Measurements from ENCODE around the gene DPP6.

DPP6 gene

GRCh38 chr7:154475864-154476263, 423.7 kb downstream of the DPP6 start:
- no peak for DNase-seq

DNA sequence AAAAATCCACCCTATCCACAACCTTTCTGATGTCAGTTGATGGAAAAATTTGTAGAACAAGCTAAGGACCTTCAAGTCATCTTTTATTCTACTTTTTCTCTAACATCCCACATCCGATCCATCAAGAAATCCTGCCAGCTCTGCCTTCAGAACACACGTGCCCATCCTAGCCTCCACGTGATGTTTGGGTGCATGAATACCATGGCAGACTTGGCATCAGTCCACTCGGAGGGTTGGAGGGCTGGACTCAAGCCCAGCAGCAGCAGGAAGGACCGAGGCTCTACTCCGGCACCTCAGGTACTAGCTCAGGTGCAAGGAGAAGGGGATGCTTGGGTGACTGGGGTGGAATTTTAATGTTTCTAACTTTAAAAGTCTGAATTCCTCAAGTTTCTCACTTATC, 428.6 kb downstream of the DPP6 start:
- DNase-seq, result no peak

- no peak for DNase-seq
These were observed 430.7 kb downstream of the DPP6 start for GRCh38 chr7:154482863-154483262.

GRCh38 chr7:154484406-154484805, 432.2 kb downstream of the DPP6 start:
- DNase-seq, result no peak

- DNase-seq, result no peak
These were observed 432.7 kb downstream of the DPP6 start for GRCh38 chr7:154484943-154485342.

DNA sequence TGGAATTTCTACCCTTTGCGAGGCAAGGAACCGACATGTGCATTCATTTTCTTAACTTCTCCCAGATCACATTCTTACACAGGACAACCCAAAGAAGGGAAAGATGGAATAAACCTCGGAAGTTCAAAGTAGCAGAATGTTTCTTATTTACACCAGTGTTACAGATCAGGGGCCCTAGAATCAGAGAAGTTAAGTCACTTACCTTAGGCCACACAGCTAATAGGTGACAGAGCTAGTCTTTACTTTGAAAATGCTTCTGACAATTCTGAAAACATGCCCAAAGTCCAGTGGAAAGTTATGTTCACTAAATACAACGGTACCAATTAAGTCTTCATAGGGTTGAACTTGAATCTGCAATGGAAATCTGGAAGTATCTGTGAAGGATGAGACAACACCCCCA, 437.7 kb downstream of the DPP6 start:
- no peak for DNase-seq

GRCh38 chr7:154493594-154493993, 441.4 kb downstream of the DPP6 start:
- no peak for DNase-seq

DNA sequence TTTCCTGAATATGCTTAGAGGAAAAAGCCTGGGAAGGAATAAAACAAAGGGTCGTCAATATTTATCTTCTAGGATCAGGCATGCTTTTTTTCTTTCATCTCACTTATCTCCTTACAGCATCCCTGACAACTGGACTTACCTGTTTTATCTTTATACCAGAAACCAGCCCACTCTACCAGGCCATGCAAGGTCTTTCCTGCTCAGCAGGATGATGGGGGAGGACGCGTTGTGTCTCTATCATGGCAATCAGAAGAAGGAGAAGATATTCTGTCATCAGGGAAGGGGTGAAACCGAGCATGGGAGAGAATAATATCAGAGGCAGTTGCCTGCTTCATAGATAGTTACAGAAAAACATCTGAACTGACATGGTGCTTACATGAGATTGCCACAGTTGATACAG, 445.6 kb downstream of the DPP6 start:
- DNase-seq, result no peak

GRCh38 chr7:154503962-154504550, 451.9 kb downstream of the DPP6 start:
- DNase-seq, result peak in 1 of 2 donors; percentile 9

DNA sequence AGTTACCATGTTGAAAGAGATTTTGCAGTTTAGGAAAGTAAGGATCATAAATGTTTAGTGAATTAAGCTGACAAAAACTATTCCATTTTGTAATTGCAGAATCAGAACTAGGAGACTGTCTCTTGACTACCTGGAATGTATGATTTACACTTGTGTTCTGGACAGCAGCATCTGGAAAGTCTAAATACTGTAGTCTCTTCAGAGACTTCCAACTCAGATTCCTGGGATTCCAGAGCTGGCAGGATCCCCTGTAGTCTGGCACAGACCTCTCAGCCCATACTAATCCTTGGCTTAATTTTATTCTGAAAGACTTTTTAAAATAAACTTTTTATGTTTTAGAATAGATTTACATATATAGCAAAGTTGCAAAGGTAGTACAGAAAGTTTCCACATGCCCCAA, 452.7 kb downstream of the DPP6 start:
- no peak for DNase-seq

DNA sequence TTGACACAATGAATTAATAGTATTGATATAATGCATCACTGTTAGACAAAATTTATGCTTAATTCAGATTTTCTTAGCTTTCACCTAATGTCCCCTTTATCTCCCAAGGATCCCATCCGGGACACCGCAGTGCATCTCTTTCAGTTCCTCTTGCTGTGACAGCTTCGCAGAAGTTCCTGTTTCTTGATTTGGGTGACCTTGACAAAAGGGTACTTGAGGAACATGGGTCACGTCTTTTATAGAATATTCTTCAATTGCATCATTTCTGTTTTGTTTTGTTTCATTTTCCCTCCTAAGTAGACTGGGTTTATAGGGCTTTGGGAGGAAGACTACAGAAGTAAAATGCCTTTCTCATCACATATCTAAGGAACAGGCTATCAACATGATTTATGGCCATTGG, 453.2 kb downstream of the DPP6 start:
- no peak for DNase-seq

GRCh38 chr7:154509192-154509591, 457.0 kb downstream of the DPP6 start:
- DNase-seq, result no peak

DNA sequence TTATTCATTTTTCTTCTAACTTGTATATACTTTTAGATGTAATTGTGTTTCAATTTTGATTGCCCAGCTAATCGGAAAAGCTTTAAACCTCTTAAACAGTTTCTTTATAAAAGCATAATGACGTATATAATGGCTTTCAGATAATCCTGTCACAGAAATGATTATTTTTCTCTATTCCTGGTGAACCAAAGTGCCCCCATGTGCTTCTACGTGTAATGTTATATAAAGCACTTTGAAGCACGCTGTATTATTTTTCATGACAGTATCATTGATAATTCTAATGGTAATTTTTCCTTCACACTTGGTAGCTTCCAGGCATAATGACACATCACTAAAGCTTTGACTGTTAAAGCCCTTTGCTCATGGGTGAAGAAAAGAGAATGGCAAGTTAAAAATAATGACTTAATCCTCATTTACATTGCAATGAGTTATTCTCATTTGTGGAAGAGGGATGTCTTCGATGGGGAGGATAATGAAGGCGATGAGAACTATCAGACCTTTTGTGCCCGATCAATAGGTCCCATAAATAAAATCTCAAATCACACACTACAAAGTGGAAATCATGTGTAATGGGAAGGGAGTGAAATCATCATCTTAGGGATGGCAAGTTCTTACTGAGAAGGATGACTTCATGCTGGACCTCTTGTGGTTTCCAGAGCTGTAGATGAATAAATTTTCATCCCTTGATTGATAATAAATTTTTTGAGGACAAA, 460.1 kb downstream of the DPP6 start:
- DNase-seq, result no peak

DNA sequence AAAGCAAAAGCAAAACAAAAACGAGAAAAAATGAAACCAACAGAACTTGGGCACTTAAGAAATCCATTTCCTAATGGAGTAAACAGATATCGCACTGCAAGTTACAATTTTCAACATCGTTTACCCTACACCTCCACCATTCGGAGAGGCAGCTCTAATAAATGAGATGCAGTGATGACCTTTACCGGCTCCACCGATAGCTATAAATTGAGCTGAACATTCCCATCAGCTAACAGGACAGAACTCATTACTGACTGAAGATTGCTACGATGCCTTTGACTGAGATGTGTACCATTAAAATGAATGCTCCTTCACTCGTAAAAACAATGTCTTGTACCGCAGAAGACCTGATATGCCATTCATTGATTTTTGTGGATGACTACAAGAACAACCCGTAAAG, 465.6 kb downstream of the DPP6 start:
- DNase-seq, result no peak

DNA sequence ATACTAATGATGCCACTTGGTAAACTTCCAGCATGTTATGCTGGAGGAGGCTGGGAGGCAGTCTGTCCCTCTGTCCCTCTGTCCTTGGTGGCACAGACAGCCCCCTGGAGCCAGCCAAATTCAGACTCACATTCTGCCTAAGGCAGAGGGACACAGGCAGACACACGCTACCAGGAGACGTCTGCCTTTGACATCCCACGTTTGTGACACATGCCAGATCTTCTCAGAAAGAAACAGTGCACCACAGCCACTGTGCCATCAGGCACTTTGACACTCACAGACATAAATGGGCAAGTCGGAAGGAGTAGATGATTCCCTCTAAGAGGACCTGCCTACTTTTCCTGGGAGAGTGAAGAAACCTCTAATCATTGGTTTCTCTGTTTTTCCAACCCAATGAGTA, 467.0 kb downstream of the DPP6 start:
- no peak for DNase-seq

DNA sequence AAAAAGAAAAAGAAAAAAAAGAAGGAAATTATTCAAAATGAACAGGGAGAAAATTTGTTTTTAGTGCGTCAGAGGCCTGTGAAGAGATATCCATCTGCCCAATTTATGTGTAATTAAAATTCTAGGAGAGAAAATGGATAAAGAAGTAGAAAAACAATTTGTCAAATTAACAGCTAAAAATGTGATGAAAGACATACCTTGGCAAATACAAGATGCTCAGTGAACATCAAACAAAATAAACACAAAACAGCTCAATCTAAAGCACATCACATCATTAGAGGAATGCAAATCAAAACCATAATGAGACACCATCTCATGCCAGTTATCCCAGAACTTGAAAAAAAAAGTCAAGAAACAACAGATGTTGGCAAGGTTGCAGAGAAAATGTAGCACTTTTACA, 477.9 kb downstream of the DPP6 start:
- no peak for DNase-seq

DNA sequence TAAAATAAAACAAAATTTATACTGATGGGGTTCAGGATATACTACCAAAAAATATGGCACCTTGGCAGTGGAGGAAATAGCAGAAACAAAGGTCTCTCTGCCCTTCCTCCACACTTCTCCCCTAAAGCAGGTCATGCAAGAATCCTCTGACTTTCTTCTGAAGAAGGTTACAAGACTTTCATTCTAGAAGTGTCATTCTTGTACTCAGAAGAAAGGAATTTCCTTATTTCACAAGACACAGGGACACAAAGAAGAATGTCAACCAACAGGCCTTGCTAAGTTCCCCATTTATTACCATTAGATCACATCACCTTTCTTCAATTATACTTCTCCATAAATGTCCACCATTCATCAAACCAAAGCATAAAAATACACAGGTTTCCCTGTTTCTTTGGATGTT, 480.6 kb downstream of the DPP6 start:
- no peak for DNase-seq

GRCh38 chr7:154540596-154540995, 488.4 kb downstream of the DPP6 start:
- DNase-seq, result no peak

DNA sequence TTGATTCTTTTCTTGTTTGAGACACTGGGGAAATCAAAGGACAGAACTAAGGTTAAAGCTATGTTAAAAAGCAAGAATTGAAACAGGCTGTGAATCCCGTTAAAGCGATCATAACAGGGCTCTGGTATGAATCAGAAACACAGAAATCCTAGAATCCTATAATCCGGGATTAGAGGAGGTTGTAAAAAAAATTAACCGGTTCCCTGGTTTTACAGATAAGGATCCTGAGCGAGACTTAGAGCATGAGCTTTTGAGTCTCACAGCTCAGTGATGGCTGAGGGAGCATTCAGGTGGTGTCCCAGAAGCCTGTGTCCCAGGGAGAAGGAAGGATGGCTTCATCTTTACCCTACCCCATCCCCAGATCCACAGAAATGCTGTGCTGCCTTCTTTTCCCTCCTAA, 489.4 kb downstream of the DPP6 start:
- DNase-seq, result no peak

DNA sequence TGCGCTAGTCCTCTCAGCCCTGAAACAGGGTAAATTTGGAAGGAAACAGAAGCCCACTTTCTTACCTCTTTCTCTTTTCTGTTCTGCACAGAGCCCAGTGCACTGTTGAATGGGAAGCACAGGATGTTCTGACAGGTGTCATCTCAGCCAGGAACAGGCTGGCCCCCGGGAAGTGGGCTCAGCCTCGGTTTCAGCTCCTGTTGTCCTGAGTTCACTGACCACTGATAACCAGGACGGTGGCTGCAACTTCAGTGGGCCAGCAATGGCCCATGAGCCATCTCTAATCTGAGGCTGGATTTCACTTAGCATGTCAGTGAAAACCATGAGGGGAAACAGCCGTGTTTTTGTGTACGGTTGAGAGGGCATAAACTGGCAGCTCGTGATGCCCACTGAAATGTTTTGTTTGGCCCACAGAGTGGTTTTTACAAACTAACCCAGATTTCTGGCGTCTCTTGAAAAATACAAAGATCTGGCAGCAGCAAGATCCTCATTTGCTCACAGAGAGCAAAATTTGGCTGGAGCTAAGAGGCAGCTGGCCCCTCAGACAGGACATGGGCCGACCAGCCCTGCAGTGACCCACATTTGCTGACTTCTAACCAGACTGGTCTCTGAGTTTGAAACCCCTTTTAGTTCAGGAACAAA, 494.9 kb downstream of the DPP6 start:
- DNase-seq, result no peak

DNA sequence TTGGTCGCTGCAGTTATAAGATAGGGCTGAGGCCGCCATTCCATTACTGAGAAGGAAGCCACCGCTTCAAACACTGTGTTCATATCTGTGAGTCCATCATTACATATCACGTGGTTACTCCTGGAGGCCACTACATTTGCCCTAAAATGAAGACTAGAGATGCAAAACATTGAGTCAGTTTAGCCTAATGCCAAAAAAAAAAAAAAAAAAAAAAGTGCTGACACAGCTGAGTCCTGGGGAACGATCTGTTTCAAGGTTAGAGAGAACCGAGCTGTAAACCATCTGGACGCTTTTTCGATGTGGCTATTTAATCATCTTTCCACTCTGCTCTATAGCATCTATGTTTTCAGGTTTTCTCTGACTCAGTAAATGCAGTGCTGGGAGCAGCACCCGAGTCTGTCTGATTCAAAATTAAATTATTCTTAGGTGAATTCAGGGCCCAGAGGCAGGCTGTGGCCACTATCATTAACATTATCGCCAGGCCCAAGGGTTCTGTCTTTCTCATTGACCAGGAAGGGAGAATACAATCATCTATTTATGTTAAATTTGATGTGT, 501.6 kb downstream of the DPP6 start:
- no peak for DNase-seq

DNA sequence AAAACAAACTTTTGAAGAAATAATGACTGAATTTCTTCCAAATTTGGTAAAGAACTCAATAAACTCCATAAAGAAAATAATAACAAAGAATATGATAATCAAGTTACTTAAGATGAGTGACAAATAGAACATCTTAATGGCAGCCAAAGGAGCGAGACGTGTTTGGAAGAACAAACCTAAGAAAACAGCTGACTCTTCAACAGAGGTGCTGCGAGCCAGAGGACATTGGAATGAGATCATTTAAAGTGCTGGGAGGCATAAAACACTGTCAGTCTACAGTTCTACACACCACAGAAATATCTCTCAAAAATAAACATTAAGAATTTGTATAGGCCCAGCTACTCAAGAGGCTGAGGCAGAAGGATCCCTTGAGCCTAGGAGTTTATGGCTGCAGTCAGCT, 507.3 kb downstream of the DPP6 start:
- no peak for DNase-seq

GRCh38 chr7:154564676-154565075, 512.5 kb downstream of the DPP6 start:
- DNase-seq, result no peak

DNA sequence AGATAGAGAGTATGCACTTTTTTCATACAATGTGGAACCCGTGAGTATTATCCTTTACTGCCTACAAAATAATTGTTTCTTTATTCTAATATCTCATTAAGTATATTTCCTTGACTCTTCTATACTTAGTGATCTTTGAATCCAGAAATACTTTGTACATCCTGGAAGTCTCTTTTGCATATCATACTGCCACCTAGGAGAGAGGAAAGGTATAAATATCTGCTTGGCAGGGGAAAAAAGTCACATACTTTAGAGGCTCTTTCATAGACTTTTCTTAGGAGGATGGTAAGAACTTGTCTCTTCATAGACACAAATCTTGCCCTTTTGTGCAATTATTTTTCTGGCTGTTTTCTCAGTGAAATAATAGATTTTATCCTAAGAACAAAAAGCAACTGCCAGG, 514.7 kb downstream of the DPP6 start:
- DNase-seq, result no peak
